Liver (tissue), 9 donors: ENCODE results near the gene LINGO4. TPM values are rescaled to one million over a fixed set of nuclear protein-coding genes. Genes with fewer than 3 reads are reported as not detected.

Source experiments
- DNase-seq: peaks from one replicate; pipeline ENCODE4 v3.0.0-alpha.2; 2017; ENCODE audit warnings: low spot score
- H3K27ac ChIP-seq, 2 donors: one replicate each; pipeline ENCODE4 v1.7.0; 2013; ENCODE audit warnings: inconsistent platforms in 2 of 2, low read length in 2 of 2, control low read depth in 1 of 2, low read depth in 1 of 2, mild to moderate bottlenecking in 1 of 2
- H3K27me3 ChIP-seq, 4 donors: one replicate each; pipeline versions ENCODE4 v1.6.1 to v1.7.0; 2013; ENCODE audit warnings: low read length in 3 of 4, inconsistent platforms in 1 of 4, mild to moderate bottlenecking in 1 of 4, moderate library complexity in 1 of 4; ENCODE audit not compliant: control insufficient read depth in 4 of 4, insufficient read depth in 4 of 4
- H3K36me3 ChIP-seq, 4 donors: one replicate each; pipeline versions ENCODE4 v1.6.1 to v1.7.0; 2013; ENCODE audit warnings: low read length in 3 of 4, mild to moderate bottlenecking in 3 of 4, low read depth in 1 of 4, moderate library complexity in 1 of 4; ENCODE audit not compliant: control insufficient read depth in 4 of 4, insufficient read depth in 3 of 4
- H3K4me1 ChIP-seq, 4 donors: one replicate each; pipeline versions ENCODE4 v1.6.1 to v1.7.0; 2013; ENCODE audit warnings: low read length in 3 of 4, mild to moderate bottlenecking in 3 of 4, moderate library complexity in 1 of 4; ENCODE audit not compliant: control insufficient read depth in 4 of 4, insufficient read depth in 4 of 4
- H3K4me3 ChIP-seq, 3 donors: one replicate each; pipeline versions ENCODE4 v1.6.1 to v1.7.0; 2013; ENCODE audit warnings: low read length in 3 of 3, control low read depth in 1 of 3, low read depth in 1 of 3, mild to moderate bottlenecking in 1 of 3
- H3K9ac ChIP-seq, 2 donors: one replicate each; pipeline ENCODE4 v1.7.0; 2013; ENCODE audit warnings: low read length in 2 of 2, mild to moderate bottlenecking in 2 of 2, moderate library complexity in 2 of 2, control low read depth in 1 of 2, low read depth in 1 of 2
- H3K9me3 ChIP-seq, 4 donors: one replicate each; pipeline versions ENCODE4 v1.6.1 to v1.7.0; 2013; ENCODE audit warnings: low read length in 3 of 4; ENCODE audit not compliant: control insufficient read depth in 4 of 4
- ATF3 ChIP-seq: IDR thresholded peaks from 2 replicates; pipeline ENCODE4 v1.6.1; 2016; ENCODE audit warnings: antibody characterized with exemption
- CTCF ChIP-seq: fragments of 150-350 bp; IDR thresholded peaks from 2 replicates; pipeline ENCODE4 v1.5.1; 2017; ENCODE audit warnings: improper control_type of control experiment, low read depth, low read length; ENCODE audit not compliant: missing input control
- EGR1 ChIP-seq, 2 donors: IDR thresholded peaks; 2 replicates each; pipeline ENCODE4 v1.6.1; 2016 to 2018; ENCODE audit warnings: antibody characterized with exemption in 2 of 2, low read depth in 2 of 2
- FOXA1 ChIP-seq: IDR thresholded peaks from 2 replicates; pipeline ENCODE4 v1.6.1; 2016; ENCODE audit warnings: antibody characterized with exemption
- FOXA2 ChIP-seq: IDR thresholded peaks from 2 replicates; pipeline ENCODE4 v1.6.1; 2016; ENCODE audit warnings: antibody characterized with exemption
- GABPA ChIP-seq, 2 donors: IDR thresholded peaks in 1 of 2; conservative IDR thresholded peaks in 1 of 2; 2 replicates each; pipeline ENCODE4 v1.6.1; 2016; ENCODE audit warnings: antibody characterized with exemption in 2 of 2, mild to moderate bottlenecking in 1 of 2, moderate library complexity in 1 of 2
- HNF4A ChIP-seq, 2 donors: conservative IDR thresholded peaks; 2 replicates each; pipeline ENCODE4 v1.6.1; 2016; ENCODE audit warnings: antibody characterized with exemption in 2 of 2, mild to moderate bottlenecking in 2 of 2
- HNF4G ChIP-seq: IDR thresholded peaks from 2 replicates; pipeline ENCODE4 v1.6.1; 2016; ENCODE audit warnings: antibody characterized with exemption
- JUND ChIP-seq, 2 donors: IDR thresholded peaks; 2 replicates each; pipeline ENCODE4 v1.6.1; 2016; ENCODE audit warnings: antibody characterized with exemption in 2 of 2
- MAX ChIP-seq: IDR thresholded peaks from 2 replicates; pipeline ENCODE4 v1.6.1; 2016; ENCODE audit warnings: antibody characterized with exemption
- NR2F2 ChIP-seq: IDR thresholded peaks from 2 replicates; pipeline ENCODE4 v1.6.1; 2016; ENCODE audit warnings: antibody characterized with exemption
- RAD21 ChIP-seq, 2 donors: IDR thresholded peaks; 2 replicates each; pipeline ENCODE4 v1.6.1; 2016; ENCODE audit warnings: antibody characterized with exemption in 2 of 2, mild to moderate bottlenecking in 2 of 2
- REST ChIP-seq: IDR thresholded peaks from 2 replicates; pipeline ENCODE4 v1.6.1; 2016; ENCODE audit warnings: antibody characterized with exemption, mild to moderate bottlenecking
- RXRA ChIP-seq, 2 donors: IDR thresholded peaks; 2 replicates each; pipeline ENCODE4 v1.6.1; 2017 to 2018; ENCODE audit warnings: antibody characterized with exemption in 2 of 2, mild to moderate bottlenecking in 1 of 2
- SP1 ChIP-seq: IDR thresholded peaks from 2 replicates; pipeline ENCODE4 v1.6.1; 2018; ENCODE audit warnings: antibody characterized with exemption, mild to moderate bottlenecking
- TAF1 ChIP-seq: conservative IDR thresholded peaks from 2 replicates; pipeline ENCODE4 v1.6.1; 2016; ENCODE audit warnings: antibody characterized with exemption, mild to moderate bottlenecking
- YY1 ChIP-seq: IDR thresholded peaks from 2 replicates; pipeline ENCODE4 v1.6.1; 2016; ENCODE audit warnings: antibody characterized with exemption, mild to moderate bottlenecking
- WGBS: extraction: QIAGEN DNeasy Blood & Tissue Kit; methylation state at CpG from one replicate; pipeline ENCODE4 v1.1.7; 2013; 5-methylcytosine and 5-hydroxymethylcytosine counted together
- polyA plus RNA-seq, 2 donors: library from polyadenylated mRNA; stranded (reverse) in 1 of 2; unstranded in 1 of 2; fragments of 200-250 nt in 1 of 2; fragments of >200 nt in 1 of 2; fragmentation: Nextera tagmentation in 1 of 2; extraction: Ambion mirVana in 1 of 2; gene quantifications; one replicate each; pipeline versions ENCODE4 v1.2.1 to v1.2.3, GENCODE V29; 2013 to 2015
- total RNA-seq, 2 donors: library from RNA; depleted of rRNA; stranded (reverse); fragments of >200 nt; gene quantifications; one replicate each; pipeline ENCODE4 v1.2.3, GENCODE V29; 2014
- donor health status: healthy.
- donor health status: healthy.
- donor health status: healthy.
- donor health status: healthy.
- donor health status: healthy.

The LINGO4 gene
- total and polyA plus RNA-seq, 4 donors: 0.05 to 0.50 (median 0.09) TPM; not detected in 1

- no peak for TF ChIP-seq GABPA (IDR thresholded peaks at IDR 0.05 in 1 of 2, conservative IDR thresholded peaks at IDR 0.05 in 1 of 2)
- peak; percentile 69 for TF ChIP-seq MAX
- no peak for TF ChIP-seq EGR1 (IDR thresholded peaks at IDR 0.05; ENCODE audit: low read depth in 2 of 2)
- TF ChIP-seq HNF4G: no peak
- no peak for TF ChIP-seq FOXA1
Measured at GRCh38 chr1:151819976-151820623, 14.9 kb upstream of the LINGO4 start (continued).

- TF ChIP-seq GABPA (IDR thresholded peaks at IDR 0.05 in 1 of 2, conservative IDR thresholded peaks at IDR 0.05 in 1 of 2) (no peak), FOXA2 (peak; percentile 37), RXRA (IDR thresholded peaks at IDR 0.05) (peak; percentile 19 to 74), YY1 (no peak), FOXA1 (no peak), HNF4A (conservative IDR thresholded peaks at IDR 0.05) (peak; percentile 57 to 79), REST (peak; percentile 34), NR2F2 (no peak), ATF3 (no peak), MAX (no peak), RAD21 (IDR thresholded peaks at IDR 0.05) (no peak), HNF4G (peak; percentile 15), SP1 (peak; percentile 35), CTCF (no peak), TAF1 (no peak), EGR1 (IDR thresholded peaks at IDR 0.05; ENCODE audit: low read depth in 2 of 2) (no peak), JUND (IDR thresholded peaks at IDR 0.05) (peak in 1 of 2 donors; percentile 70)
- Histone ChIP-seq H3K9me3 (no peaks in the 10 kb centered on the region), H3K36me3 (peaks cover 0 to 27% (median 20%) of the 10 kb centered on the region in 4 donors), H3K4me1 (peaks cover 12 to 70% (median 46%) of the 10 kb centered on the region in 4 donors), H3K27ac (peak overlapping the region; percentile 58 to 86), H3K9ac (no peak overlapping the region), H3K27me3 (no peaks in the 10 kb centered on the region), H3K4me3 (no peak overlapping the region)
- no peak for DNase-seq
- WGBS: 54% methylated on average over 12 of the region's 12 CpGs
Measured at GRCh38 chr1:151819227-151819835, 14.1 kb upstream of the LINGO4 start.
